ENCODE data around the gene ZNF70. TPM values are rescaled to one million over a fixed set of nuclear protein-coding genes. Genes with fewer than 3 reads are reported as not detected.

ZNF70 gene
- polyA plus RNA-seq, 2 donors = 0.40 to 0.92 TPM

DNA sequence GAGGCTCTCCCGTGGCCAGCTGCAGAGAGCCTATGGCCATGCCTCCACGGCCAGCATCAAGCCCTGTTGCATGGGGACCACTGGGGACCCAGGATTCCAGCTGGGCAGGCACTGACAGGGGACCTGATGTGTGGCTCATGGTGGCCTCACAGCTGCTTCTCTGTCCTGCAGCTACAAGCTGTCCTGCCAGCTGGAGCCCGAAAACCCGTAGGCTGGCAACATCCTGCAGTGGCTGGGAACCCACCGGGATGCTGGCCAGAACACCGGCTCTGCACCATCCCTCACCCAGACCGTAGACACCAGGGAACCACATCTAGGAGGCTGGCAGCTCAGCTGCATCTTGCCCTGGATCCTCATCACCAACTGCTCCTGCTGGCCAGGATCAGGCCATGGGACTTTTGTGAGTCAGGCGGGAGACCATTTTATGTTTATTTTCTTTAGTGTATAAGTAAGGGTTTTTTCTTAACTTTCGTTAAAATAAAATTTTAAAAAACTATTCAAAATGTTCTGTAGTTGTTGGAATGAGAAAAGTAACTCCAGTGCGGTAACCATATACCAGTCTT is 52.2 kb downstream of the ZNF70 start:
- Histone ChIP-seq H3K27ac (ENCODE audit: low read depth in 2 of 2, low read length in 1 of 2) (no peak overlapping the region), H3K36me3 (ENCODE audit: control insufficient read depth in 2 of 2, insufficient read depth in 2 of 2, low read length in 1 of 2) (peaks cover 3 to 21% of the 10 kb centered on the region in 2 donors), H3K27me3 (ENCODE audit: control insufficient read depth in 1 of 2, insufficient read depth in 2 of 2, low read length in 2 of 2) (no peaks in the 10 kb centered on the region), H3K4me1 (ENCODE audit: control insufficient read depth in 2 of 2, insufficient read depth in 2 of 2, low read length in 1 of 2) (no peaks in the 10 kb centered on the region), H3K9me3 (ENCODE audit: control insufficient read depth in 2 of 2, insufficient read depth in 1 of 2, low read depth in 1 of 2, low read length in 1 of 2) (no peaks in the 10 kb centered on the region), H3K4me3 (ENCODE audit: low read depth in 1 of 2, low read length in 2 of 2) (no peak overlapping the region)
- WGBS, 2 donors = 94% methylated on average over 10 of the region's 10 CpGs

DNA sequence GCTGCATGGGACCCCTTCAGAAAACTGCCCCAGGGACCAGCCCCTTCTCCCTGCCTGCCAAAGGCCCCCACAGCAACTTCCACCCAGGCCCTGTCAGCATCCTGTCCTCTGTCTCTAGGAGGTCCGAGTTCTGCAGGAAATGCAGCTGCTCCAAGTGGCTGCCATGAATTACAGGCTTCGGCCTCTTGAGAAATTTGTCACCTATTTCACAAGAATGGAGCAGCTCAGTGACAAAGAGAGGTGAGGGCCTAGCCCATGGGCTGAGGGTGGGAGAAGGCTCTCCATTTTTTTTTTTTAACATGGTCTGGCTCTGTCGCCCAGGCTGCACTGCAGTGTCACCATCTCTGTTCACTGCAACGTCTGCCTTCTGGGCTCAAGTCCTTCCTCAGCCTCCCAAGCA is 52.8 kb downstream of the ZNF70 start:
- H3K4me3 ChIP-seq (ENCODE audit: low read depth in 1 of 2, low read length in 2 of 2) = no peak overlapping the region
- H3K9me3 ChIP-seq (ENCODE audit: control insufficient read depth in 2 of 2, insufficient read depth in 1 of 2, low read depth in 1 of 2, low read length in 1 of 2) = no peaks in the 10 kb centered on the region
- 81 to 85% methylated on average over 4 of the region's 4 CpGs for WGBS, 2 donors
- no peaks in the 10 kb centered on the region for H3K27me3 ChIP-seq (ENCODE audit: control insufficient read depth in 1 of 2, insufficient read depth in 2 of 2, low read length in 2 of 2)
- no peaks in the 10 kb centered on the region for H3K4me1 ChIP-seq (ENCODE audit: control insufficient read depth in 2 of 2, insufficient read depth in 2 of 2, low read length in 1 of 2)
- peaks cover 10 to 25% of the 10 kb centered on the region in 2 donors for H3K36me3 ChIP-seq (ENCODE audit: control insufficient read depth in 2 of 2, insufficient read depth in 2 of 2, low read length in 1 of 2)
- no peak overlapping the region for H3K27ac ChIP-seq (ENCODE audit: low read depth in 2 of 2, low read length in 1 of 2)

- Histone ChIP-seq H3K36me3 (ENCODE audit: control insufficient read depth in 2 of 2, insufficient read depth in 2 of 2, low read length in 1 of 2) (peaks cover 11 to 28% of the 10 kb centered on the region in 2 donors), H3K27ac (ENCODE audit: low read depth in 2 of 2, low read length in 1 of 2) (no peak overlapping the region), H3K9me3 (ENCODE audit: control insufficient read depth in 2 of 2, insufficient read depth in 1 of 2, low read depth in 1 of 2, low read length in 1 of 2) (no peaks in the 10 kb centered on the region), H3K4me3 (ENCODE audit: low read depth in 1 of 2, low read length in 2 of 2) (no peak overlapping the region), H3K4me1 (ENCODE audit: control insufficient read depth in 2 of 2, insufficient read depth in 2 of 2, low read length in 1 of 2) (no peaks in the 10 kb centered on the region), H3K27me3 (ENCODE audit: control insufficient read depth in 1 of 2, insufficient read depth in 2 of 2, low read length in 2 of 2) (no peaks in the 10 kb centered on the region)
- WGBS, 2 donors = 88 to 89% methylated on average over 11 of the region's 11 CpGs
Observed at GRCh38 chr22:23697031-23697970, 53.6 kb downstream of the ZNF70 start.

- Histone ChIP-seq H3K9me3 (ENCODE audit: control insufficient read depth in 2 of 2, insufficient read depth in 1 of 2, low read depth in 1 of 2, low read length in 1 of 2) (no peaks in the 10 kb centered on the region), H3K36me3 (ENCODE audit: control insufficient read depth in 2 of 2, insufficient read depth in 2 of 2, low read length in 1 of 2) (peaks cover 11 to 26% of the 10 kb centered on the region in 2 donors), H3K4me3 (ENCODE audit: low read depth in 1 of 2, low read length in 2 of 2) (no peak overlapping the region), H3K27me3 (ENCODE audit: control insufficient read depth in 1 of 2, insufficient read depth in 2 of 2, low read length in 2 of 2) (no peaks in the 10 kb centered on the region), H3K27ac (ENCODE audit: low read depth in 2 of 2, low read length in 1 of 2) (peak overlapping the region in 1 of 2 donors; percentile 55), H3K4me1 (ENCODE audit: control insufficient read depth in 2 of 2, insufficient read depth in 2 of 2, low read length in 1 of 2) (no peaks in the 10 kb centered on the region)
- 61 to 72% methylated on average over 13 of the region's 13 CpGs for WGBS, 2 donors
Observed at GRCh38 chr22:23696326-23696851, 54.5 kb downstream of the ZNF70 start.

- H3K27ac ChIP-seq (ENCODE audit: low read depth in 2 of 2, low read length in 1 of 2) = peak overlapping the region; percentile 44 to 53
- no peaks in the 10 kb centered on the region for H3K9me3 ChIP-seq (ENCODE audit: control insufficient read depth in 2 of 2, insufficient read depth in 1 of 2, low read depth in 1 of 2, low read length in 1 of 2)
- H3K4me1 ChIP-seq (ENCODE audit: control insufficient read depth in 2 of 2, insufficient read depth in 2 of 2, low read length in 1 of 2) = no peaks in the 10 kb centered on the region
- H3K27me3 ChIP-seq (ENCODE audit: control insufficient read depth in 1 of 2, insufficient read depth in 2 of 2, low read length in 2 of 2) = no peaks in the 10 kb centered on the region
- H3K4me3 ChIP-seq (ENCODE audit: low read depth in 1 of 2, low read length in 2 of 2) = no peak overlapping the region
- WGBS, 2 donors = 88 to 89% methylated on average over 19 of the region's 19 CpGs
- peaks cover 11 to 26% of the 10 kb centered on the region in 2 donors for H3K36me3 ChIP-seq (ENCODE audit: control insufficient read depth in 2 of 2, insufficient read depth in 2 of 2, low read length in 1 of 2)
Observed at GRCh38 chr22:23695571-23696325, 55.2 kb downstream of the ZNF70 start.

- Histone ChIP-seq H3K27ac (ENCODE audit: low read depth in 2 of 2, low read length in 1 of 2) (no peak overlapping the region), H3K27me3 (ENCODE audit: control insufficient read depth in 1 of 2, insufficient read depth in 2 of 2, low read length in 2 of 2) (no peaks in the 10 kb centered on the region), H3K4me3 (ENCODE audit: low read depth in 1 of 2, low read length in 2 of 2) (no peak overlapping the region), H3K9me3 (ENCODE audit: control insufficient read depth in 2 of 2, insufficient read depth in 1 of 2, low read depth in 1 of 2, low read length in 1 of 2) (no peaks in the 10 kb centered on the region), H3K4me1 (ENCODE audit: control insufficient read depth in 2 of 2, insufficient read depth in 2 of 2, low read length in 1 of 2) (no peaks in the 10 kb centered on the region), H3K36me3 (ENCODE audit: control insufficient read depth in 2 of 2, insufficient read depth in 2 of 2, low read length in 1 of 2) (peaks cover 11 to 31% of the 10 kb centered on the region in 2 donors)
- 82 to 83% methylated on average over 3 of the region's 3 CpGs for WGBS, 2 donors
Observed at GRCh38 chr22:23695141-23695540, 55.8 kb downstream of the ZNF70 start.

DNA sequence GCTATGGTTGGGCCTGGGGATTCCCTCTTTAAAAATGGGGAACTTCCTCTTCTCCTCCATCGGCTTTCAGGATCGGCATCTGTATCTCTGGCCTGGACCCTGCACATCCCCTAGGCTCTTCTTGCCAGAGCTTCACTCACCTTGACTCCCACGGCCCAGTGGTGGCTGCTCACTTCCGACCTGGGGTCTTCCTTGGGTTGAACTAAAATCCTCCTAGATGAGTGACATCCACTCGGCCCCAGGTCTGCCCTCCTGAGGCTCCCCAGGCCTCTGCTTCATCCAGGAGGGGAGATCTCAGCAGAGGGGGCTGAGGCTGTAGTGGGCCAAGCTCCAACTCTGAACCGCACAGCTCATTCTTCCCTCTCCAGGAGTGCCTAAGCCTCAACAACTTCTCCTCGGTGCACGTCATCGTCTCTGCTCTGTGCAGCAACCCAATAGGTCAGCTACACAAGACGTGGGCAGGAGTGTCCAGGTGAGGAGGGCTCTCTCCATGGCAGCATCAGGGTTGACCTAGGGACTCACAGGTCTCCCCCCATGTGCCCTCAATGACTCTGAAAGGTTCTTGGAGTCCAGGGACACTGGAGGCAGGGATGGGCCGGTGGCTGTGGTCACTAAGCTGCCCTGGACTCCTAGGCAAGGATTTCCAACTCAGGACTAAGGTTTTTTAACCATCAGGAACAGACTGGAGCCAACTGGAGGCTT is 56.8 kb downstream of the ZNF70 start:
- Histone ChIP-seq H3K36me3 (ENCODE audit: control insufficient read depth in 2 of 2, insufficient read depth in 2 of 2, low read length in 1 of 2) (peaks cover 11 to 34% of the 10 kb centered on the region in 2 donors), H3K4me3 (ENCODE audit: low read depth in 1 of 2, low read length in 2 of 2) (no peak overlapping the region), H3K9me3 (ENCODE audit: control insufficient read depth in 2 of 2, insufficient read depth in 1 of 2, low read depth in 1 of 2, low read length in 1 of 2) (no peaks in the 10 kb centered on the region), H3K27me3 (ENCODE audit: control insufficient read depth in 1 of 2, insufficient read depth in 2 of 2, low read length in 2 of 2) (no peaks in the 10 kb centered on the region), H3K4me1 (ENCODE audit: control insufficient read depth in 2 of 2, insufficient read depth in 2 of 2, low read length in 1 of 2) (no peaks in the 10 kb centered on the region), H3K27ac (ENCODE audit: low read depth in 2 of 2, low read length in 1 of 2) (no peak overlapping the region)
- 94 to 95% methylated on average over 11 of the region's 11 CpGs for WGBS, 2 donors

- WGBS, 2 donors = 92 to 93% methylated on average over 12 of the region's 12 CpGs
- Histone ChIP-seq H3K9me3 (ENCODE audit: control insufficient read depth in 2 of 2, insufficient read depth in 1 of 2, low read depth in 1 of 2, low read length in 1 of 2) (no peaks in the 10 kb centered on the region), H3K27ac (ENCODE audit: low read depth in 2 of 2, low read length in 1 of 2) (no peak overlapping the region), H3K4me3 (ENCODE audit: low read depth in 1 of 2, low read length in 2 of 2) (no peak overlapping the region), H3K36me3 (ENCODE audit: control insufficient read depth in 2 of 2, insufficient read depth in 2 of 2, low read length in 1 of 2) (peaks cover 11 to 33% of the 10 kb centered on the region in 2 donors), H3K4me1 (ENCODE audit: control insufficient read depth in 2 of 2, insufficient read depth in 2 of 2, low read length in 1 of 2) (no peaks in the 10 kb centered on the region), H3K27me3 (ENCODE audit: control insufficient read depth in 1 of 2, insufficient read depth in 2 of 2, low read length in 2 of 2) (no peaks in the 10 kb centered on the region)
Observed at GRCh38 chr22:23692598-23693291, 58.2 kb downstream of the ZNF70 start.
